Activated CD4-positive, alpha-beta T cell treated with anti-CD3 and anti-CD28 coated beads, Interleukin-2, Interleukin-4, amounts not matched to agents 100 ng/mL and 50 ng/mL, durations not matched to agents 16 hours and 8 hours (primary cell): ENCODE data around the gene TNRC6B.

Source experiments
- DNase-seq: peaks from one replicate; pipeline ENCODE4 v3.0.0-alpha.2; 2020; ENCODE audit warnings: low spot score

The TNRC6B gene

DNA sequence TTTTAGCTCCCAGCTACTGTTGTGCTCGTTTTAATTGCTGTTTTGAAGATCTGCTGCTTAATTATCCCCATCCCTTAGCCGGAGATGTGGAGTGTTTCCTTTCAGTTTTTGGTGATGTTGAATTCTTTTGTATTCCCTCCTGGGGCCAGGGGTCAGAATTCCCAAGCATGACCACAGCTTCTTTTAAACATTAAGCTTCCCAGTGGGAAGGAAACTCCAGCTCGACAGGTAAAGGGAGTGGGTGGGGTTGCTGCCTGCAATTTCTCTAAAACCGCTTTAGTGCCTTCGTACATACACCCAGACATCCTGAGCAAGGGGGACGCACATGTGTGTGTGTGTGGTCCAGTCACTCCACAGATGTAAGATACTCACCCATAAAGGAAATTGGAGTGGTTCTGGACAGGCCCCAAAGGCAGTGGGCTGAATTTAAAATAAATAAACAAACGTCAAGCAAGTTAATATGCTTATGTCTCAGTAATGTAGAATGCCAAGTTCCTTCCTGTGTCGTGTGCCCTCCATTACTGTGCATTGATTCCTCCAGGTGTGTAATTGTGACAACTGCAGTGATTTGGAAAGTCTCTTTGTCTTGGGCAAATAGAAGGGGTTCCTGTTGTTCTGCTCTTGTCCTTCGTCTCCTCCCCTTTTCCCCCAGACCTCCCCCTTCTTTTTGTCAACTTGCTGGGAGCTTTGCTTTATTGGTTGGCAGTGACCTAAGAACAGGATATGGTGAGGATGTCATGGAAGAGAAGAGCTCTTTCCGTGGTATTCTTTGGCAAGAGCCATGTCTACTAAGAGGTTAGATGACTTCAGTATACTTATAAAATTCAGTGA, 149.4 kb downstream of the TNRC6B start:
- no peak for DNase-seq

DNA sequence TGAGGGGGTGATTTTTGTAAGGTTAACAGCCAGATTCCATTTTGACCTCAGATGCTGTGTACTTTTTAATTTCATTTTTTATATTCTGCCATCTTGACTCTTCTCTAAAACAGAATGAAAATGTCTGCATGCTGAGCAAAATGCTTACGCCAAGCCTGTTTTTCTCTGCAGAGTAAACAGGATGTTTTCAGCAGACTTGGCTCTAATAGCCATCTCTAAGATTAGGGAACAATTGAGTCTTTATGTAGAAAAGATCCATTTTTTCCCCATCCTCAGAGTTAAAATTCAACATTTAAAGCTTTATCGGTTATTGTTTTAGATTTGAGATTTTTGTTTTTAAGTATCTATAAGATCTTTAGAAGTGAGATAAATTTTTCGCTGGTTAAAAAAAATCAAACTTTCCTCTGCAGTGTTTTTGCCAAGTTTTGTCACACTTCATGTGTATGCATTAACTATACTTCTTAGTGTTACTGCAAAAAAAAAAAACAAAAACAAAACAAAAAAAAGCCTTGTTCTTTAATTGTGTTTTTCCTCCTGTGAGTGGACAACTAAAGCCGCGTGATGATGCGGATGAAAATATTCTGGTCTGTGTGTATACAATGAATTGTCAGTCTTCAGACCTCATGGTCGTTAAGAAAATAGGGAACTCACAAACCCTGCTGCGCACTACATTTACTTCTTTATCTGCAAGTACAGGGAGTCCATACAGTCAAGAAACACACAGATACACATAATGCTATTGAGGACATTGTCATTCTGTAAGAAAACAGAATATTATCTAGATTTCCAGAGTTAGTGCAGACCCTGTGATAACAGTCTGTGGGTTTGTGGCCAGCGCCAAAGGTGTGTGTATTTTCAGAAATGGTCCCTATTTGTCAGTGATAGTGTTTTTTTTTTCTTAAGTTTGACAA, 151.1 kb downstream of the TNRC6B start:
- DNase-seq: no peak

DNA sequence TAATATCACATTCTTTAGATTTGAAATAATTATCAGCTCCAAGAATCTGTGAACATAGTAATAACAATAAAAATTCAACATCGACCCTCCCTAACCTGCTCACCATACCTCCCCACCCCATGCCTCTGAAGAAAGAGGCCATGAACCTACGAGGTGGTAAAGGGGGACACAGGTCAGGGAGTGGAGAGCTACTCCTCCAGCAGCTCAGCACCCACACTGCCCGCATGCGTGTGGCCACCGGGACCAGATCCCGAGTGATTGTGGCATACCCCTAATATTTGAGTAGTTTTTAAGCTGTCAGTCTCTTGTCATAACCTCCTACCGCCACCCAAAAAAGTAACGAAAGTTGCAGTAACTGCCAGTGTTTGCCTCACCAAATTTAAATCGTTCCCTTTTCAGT, 151.7 kb downstream of the TNRC6B start:
- DNase-seq: no peak

DNA sequence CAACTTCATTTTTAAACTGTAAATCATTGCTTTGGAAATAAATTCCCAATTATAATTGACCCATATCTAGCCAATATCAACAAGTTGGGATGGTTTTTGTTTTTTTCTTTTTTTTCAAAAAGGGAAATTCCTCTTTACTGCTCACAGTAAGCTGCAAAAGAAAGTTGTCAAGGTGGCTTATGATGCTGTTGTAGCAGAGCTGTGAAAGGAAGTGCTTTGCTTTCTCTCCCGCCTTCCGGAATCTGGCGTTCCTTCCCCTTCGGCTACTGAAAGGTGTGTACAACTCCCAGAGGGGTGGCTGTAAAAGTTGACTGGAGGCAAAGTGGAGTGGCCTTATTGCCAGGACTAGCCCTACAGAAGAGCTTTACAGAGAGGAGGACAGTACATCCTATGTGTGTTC, 152.4 kb downstream of the TNRC6B start:
- DNase-seq: no peak

DNA sequence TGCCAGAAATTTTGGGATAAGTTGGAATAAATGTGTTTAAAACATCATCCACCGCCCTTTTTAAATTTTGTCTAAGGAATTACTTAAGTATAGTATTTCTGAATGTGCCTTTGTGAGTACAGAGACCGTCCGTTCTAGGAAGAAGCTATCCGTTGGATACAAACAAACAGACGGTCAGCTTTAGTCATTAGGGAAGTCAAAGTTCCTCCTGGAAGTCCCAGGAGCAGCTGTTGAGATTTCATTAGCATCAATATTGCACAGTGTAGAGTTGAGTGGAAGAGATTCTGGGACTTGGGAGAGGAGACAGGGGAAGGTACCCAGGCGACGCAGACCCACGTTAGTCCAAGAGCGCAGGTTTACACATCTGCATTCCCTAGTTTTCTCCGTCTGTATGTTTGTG, 152.9 kb downstream of the TNRC6B start:
- DNase-seq: no peak

DNA sequence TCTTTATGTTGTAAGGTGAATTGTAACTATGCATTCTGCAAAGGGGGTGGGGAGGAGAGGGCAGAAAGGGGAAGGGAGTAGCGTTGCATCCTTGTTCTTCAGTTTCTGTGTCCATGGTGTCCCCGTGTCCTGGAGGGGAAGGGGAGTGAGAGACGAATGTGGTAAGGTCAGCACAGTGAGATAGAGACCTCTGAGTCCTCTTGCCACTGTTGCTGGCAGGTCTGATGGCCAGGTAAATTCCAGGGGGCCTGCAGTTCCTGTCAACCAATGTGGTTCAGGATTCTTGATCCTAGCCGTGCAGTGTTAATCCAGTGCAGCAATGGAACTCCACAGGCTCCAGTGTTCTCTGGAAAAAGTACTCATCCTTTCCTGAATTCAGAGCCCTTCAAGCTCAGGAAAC, 154.0 kb downstream of the TNRC6B start:
- no peak for DNase-seq

DNA sequence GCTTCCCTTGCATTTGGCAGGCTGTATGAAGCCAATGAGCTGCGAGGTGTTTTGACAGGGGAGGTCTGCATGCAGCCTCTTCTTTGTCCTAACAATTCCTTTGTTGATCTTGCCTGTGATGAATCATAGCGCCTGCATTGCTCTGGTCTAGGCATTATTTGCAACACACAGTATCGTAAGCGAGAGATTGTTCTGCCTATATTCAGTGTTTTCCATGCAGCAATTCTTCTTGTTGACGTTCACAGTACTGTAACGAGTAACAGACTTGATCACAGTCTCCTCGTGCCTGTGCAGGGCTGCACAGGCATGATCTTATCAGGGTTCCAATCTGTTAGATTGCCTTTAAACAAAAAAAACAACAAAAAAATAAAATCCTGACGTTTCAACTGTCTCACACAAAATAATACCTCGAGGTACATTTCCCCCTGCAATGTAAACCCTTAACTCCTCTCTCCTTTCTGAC, 154.6 kb downstream of the TNRC6B start:
- no peak for DNase-seq

DNA sequence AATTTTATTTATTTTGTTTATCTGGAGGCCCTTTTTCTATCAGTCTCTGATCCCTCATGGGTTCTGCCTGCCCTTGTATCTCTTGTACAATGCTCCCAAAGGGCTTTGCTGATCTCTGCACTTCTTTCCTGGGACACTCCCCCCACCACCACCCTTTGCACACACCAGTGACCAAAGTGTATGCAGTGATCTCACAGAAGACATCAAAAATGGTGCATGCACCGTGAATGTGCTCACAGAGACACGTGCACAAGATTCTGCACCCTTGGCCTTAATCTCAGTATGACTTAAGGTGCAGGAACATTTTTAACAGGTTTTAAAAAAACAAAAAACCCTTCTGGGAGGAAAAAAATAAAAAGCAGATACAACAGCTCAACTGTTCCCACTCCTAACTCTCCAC, 156.3 kb downstream of the TNRC6B start:
- no peak for DNase-seq

DNA sequence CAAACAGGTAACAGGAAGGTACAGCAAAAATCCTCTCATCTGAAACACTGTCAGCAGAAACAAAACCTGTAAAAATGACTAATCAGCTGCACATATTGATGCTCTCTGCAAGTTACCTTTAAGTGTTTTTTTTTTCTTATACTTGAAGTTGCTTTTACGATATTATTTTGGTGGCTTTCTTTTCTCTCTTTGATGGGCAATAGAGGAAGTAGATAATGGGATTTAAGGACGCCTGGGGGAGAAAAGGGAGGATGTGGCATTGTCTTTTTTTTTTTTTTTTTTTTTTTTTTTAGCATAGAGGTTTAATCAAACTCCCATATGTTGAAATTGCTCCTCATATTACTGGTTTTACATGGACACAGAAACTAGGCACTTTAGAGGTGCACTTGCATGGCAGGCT, 157.2 kb downstream of the TNRC6B start:
- no peak for DNase-seq

DNA sequence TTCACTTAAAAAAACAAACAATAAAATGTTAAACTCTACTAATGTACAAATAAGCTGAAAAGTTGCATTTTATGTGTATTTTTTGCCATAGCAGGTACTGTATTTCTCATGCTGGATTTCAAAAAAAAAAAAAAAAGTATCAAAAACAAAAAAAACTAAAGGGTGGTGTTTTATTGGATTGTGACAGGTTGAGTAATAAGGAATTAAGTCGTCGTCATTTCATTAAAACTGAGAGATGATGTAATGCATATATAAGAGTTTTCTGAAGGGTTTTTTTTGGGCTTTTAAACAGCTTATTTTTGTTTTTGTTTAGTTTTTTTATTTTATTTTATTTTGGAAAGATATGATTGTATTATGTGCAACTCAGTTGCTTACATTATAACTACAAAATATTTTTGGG, 157.6 kb downstream of the TNRC6B start:
- no peak for DNase-seq

DNA sequence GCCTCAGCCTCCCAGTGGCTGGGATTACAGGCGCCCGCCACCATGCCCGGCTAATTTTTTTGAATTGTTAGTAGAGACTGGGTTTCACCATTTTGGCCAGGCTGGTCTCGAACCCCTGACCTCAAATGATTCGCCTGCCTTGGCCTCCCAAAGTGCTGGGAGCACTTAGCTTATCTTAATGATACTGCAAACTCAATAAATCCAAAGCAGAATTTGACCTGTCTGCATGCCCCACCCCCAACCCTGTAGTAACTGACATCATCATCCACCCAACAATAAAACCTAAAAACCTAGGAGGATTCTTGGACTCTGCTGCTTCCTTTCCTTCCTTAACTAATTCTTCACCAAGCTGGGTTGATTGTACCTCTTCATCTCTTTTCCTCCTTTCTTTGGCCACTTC, 162.3 kb downstream of the TNRC6B start:
- no peak for DNase-seq

DNA sequence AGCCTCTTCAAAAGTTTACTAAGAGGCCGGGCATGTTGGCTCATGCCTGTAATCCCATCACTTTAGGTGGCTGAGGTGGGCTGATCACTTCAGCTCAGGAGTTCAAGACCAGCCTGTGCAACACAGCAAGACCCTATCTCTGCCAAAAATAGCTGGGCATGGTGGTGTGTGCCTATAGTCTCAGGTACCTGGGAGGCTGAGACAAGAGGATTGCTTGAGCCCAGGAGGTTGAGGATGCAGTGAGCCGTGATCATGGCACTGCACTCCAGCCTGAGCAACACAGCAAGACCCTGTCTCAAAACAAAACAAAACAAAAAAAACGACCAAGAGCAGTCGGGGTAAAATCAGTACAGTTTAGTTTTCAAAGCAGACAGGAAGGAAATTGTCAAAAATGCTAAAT, 163.9 kb downstream of the TNRC6B start:
- DNase-seq: no peak

DNA sequence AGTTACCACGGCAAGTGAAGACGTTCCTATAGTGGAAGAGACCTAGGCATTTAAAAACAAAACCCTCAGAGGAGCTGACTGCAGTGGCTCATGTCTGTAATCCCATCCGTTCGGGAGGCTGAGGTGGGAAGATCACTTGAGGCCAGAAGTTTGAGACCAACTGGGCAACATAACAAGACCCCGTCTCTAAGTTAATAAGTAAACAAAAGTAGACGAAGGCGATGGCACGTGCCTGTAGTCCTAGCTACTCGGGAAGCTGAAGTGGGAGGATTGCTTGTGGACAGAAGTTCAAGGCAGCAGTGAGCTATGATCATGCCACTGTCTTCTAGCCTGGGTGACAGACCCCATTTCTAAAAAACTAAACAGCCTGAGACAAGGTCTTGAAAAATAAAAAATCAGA, 164.8 kb downstream of the TNRC6B start:
- no peak for DNase-seq

DNA sequence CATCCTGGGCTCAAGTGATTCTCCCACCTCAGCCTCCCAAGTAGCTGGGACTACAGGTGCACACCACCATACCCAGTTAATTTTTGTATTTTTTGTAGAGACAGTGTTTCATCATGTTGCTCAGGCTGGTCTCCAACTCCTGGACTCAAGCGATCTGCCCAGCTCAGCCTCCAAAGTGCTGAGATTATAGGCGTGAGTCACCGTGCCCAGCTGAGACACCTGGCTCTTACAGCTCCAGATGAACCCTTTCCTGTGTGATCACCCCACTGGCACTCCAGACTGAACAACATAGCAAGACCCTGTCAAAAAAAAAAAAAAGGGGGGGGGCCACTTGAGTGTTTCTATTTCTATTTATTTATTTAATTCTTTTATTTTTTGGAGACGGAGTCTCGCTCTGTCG, 167.5 kb downstream of the TNRC6B start:
- DNase-seq: peak; percentile 37

DNA sequence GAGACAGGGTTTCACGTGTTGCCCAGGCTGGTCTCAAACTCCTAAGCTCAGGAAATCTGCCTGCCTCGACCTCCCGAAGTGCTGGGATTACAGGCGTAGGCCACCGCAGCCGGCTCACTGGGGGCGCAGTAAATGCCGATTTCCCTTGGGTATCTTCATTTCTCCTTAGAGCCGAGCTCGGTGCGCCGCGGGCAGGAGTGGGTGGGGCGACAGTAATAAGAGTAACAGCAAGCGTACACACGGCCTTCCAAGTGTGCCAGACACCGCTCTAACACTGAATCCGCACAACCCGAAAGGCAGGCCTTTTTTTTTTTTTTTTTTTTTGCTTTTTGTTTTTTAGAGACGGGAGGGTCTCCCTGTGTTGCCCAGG, 168.1 kb downstream of the TNRC6B start:
- peak; percentile 52 for DNase-seq

DNA sequence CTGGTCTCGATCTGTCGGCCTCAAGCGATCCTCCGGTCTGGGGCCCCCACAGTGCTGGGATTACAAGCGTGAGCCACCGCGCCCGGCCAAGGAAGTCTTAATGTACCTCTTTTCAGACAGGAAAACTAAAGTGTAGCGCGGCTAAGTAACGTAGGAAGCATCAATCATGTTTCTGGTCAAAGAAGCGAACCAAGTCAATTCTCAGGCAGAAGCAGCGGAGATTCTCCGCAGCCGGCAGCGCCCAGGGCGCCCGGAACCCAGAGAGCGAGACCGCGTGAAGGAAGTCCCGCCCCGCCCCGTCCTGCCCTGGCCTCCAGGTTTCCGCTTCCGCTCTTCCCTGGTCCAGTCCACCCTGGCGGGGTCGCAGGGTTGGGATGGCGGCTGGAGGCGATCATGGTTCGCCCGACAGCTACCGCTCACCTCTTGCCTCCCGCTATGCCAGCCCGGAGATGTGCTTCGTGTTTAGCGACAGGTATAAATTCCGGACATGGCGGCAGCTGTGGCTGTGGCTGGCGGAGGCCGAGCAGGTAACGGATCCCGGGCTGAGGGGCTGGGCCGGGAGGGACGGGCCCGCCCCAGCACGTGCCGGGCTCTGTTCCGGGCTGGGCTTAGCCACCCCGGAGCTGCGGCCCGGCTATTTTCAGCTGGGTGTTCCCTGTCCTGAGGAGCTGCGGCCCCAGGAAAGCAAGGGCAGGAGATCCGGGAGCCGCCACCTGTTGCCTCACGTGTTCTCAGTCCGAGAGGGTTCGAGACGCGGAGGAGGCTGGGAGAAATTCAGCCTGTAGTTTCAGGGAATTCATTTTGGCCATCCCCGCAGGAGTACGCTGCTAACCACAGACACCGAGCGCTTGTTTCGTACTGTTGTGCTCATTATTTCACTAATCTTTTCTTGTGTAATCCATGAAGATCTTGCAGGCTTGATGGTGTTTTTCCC, 168.7 kb downstream of the TNRC6B start, which contains the start of gene ADSL:
Gene ADSL (plus strand): TSS at position 316 of the 934 bp plus-strand sequence. CDS start 59 bp downstream, at position 375.
- peak; percentile 90 for DNase-seq

DNA sequence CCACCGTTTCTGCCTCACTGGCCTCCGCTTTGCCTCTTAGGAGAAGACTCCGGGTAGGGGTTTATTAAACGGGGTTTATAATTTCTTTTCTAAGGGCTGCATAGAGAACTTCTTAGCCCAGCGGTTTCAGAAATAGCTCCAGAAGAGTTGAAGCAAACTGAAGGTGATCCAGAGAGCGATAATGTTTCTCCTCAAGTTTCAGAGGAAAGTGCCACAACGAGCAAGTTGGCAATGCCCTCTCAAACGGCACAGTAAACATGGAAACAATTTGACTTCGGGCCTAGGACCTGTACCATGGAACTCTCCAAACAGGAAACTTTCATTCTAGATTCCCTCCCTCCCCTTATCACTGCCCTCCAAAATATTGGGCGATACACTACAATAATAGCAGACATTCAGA, 169.6 kb downstream of the TNRC6B start:
- no peak for DNase-seq

DNA sequence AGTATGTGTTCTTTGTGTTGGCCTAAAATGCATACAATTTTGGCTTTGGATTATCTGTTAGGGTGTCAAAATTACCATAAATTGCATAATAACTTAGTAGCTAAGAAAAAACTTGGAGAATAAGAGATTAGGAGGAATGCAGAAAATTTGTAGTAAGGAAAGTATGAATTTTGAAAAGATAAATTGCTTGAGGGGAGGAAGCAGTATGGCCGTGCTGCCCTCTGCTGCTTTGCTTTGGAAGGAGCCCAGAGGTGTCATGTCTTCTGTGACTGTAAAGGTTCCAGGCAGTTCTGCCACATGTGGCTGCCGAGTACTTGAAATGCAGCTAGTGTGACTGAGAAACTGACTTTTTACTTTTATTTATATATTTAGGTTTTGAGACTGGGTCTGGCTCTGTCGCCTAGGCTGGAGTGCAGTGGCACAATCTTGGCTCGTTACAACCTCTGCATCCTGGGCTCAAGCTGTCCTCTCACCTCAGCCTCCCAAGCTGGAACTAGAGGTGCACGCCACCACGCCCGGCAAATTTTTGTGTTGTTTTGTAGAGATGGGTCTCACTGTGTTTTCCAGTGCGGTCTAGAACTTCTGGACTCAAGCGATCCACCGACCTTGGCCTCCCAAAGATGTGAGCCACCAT, 170.4 kb downstream of the TNRC6B start:
- peak; percentile 66 for DNase-seq

DNA sequence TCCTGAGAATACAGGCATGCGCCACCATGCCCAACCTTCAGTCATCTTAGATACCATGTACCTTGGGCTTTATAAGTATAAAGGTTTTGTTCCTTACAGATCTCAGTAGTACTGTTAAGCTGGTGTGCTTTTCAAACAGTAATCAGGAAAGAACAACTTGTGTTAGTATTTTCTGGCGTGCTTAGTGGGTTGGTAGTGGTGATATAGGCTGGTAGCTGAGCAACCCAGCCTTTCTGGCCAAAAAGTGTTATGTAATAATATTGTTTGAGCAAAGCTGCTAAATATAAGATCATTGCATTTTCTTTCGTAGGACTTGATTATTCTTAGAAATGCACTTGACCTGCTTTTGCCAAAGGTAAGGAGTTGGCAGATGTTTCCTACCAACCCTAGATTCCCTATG, 175.0 kb downstream of the TNRC6B start:
- DNase-seq: no peak

DNA sequence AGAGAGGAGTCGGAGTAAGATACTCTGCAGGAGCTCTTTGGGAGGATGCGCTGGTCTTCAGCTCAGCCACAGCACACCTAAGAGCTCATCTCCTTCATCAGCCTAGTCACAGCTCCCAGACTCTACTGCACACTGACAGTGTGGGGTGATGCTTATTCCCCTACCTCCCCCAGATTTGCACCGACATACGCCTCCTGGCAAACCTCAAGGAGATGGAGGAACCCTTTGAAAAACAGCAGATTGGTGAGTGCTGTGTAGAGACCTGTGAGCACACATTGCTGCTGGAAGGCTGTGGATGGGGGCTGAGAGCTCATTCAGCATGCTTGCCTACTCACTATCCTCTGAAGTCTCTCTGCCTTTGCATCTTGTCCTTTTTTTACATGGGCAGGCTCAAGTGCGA, 183.4 kb downstream of the TNRC6B start:
- no peak for DNase-seq

DNA sequence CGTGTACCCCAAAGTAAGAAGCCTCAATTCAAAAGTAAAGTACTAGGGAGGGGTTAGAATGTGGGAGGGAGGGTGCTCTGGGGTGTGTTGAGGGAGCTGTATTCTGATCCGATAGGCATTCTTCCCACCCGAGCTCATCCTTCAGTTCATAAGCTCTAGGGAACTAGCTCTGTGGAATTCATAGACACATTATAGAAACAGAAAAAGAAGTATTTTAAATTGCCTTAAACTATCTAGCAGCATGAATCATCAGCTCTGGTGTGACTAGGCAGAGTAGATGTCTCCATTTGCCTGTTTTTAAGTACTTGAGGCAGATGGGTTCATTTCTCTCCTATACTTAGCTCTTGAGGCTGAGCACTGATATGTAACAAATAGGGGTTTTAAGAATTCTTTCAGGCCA, 185.3 kb downstream of the TNRC6B start:
- DNase-seq: no peak
